Adipocyte (in vitro differentiated cells): ENCODE results near the gene DZIP1.
"Not testable (repeated sequence)": the region's sequence is repeated elsewhere in the genome, so short reads cannot be mapped to it uniquely, and the experiment has no call there.

Source experiments
- DNase-seq: peaks from one replicate; pipeline ENCODE4 v3.0.0-alpha.2; 2015; ENCODE audit warnings: low read depth
- H3K27me3 ChIP-seq: replicated peaks from 2 replicates; pipeline ENCODE4 v1.7.0; 2013; ENCODE audit warnings: mild to moderate bottlenecking, low read length, moderate library complexity; ENCODE audit not compliant: control insufficient read depth, insufficient read depth
- H3K36me3 ChIP-seq: 2 replicates; pipeline ENCODE4 v1.7.0; 2013; ENCODE audit warnings: low read length, mild to moderate bottlenecking, moderate library complexity; ENCODE audit not compliant: control insufficient read depth, insufficient read depth, severe bottlenecking
- H3K4me1 ChIP-seq: 2 replicates; pipeline ENCODE4 v1.7.0; 2013; ENCODE audit warnings: mild to moderate bottlenecking, low read length, moderate library complexity; ENCODE audit not compliant: control insufficient read depth, insufficient read depth
- H3K4me3 ChIP-seq: 2 replicates; pipeline ENCODE4 v1.7.0; 2013; ENCODE audit warnings: mild to moderate bottlenecking, low read length, moderate library complexity
- H3K9ac ChIP-seq: 2 replicates; pipeline ENCODE4 v1.7.0; 2013; ENCODE audit warnings: mild to moderate bottlenecking, low read length, moderate library complexity
- H3K9me3 ChIP-seq: 2 replicates; pipeline ENCODE4 v1.7.0; 2013; ENCODE audit warnings: mild to moderate bottlenecking, low read length, moderate library complexity; ENCODE audit not compliant: control insufficient read depth

The DZIP1 gene

GRCh38 chr13:95644601-95645052 lies at the start of gene DZIP1:
Gene DZIP1 (minus strand): TSS chr13:95644706. CDS start chr13:95642029, 2,677 bp downstream.
- Histone ChIP-seq H3K9ac (peak within 1 kb of the TSS; percentile 83), H3K36me3 (no peaks in the 10 kb centered on the region)
- peak; percentile 96 for DNase-seq

GRCh38 chr13:95690986-95691385 lies 46.5 kb upstream of the DZIP1 start:
- H3K9ac ChIP-seq, DNase-seq, H3K27me3 ChIP-seq, H3K4me3 ChIP-seq, H3K4me1 ChIP-seq, H3K9me3 ChIP-seq, H3K36me3 ChIP-seq: not testable (repeated sequence)

More at GRCh38 chr13:95644601-95645052, at the start of gene DZIP1:
- Histone ChIP-seq H3K27me3 (no peaks in the 10 kb centered on the region), H3K4me3 (peak within 1 kb of the TSS; percentile 82), H3K9me3 (no peaks in the 10 kb centered on the region), H3K4me1 (peaks cover 18% of the 10 kb centered on the region)

- no peak overlapping the region for H3K9ac ChIP-seq
Observed at GRCh38 chr13:95689582-95689926, 45.0 kb upstream of the DZIP1 start.

GRCh38 chr13:95684960-95685359 lies 40.5 kb upstream of the DZIP1 start:
- H3K9ac ChIP-seq, DNase-seq, H3K4me3 ChIP-seq, H3K27me3 ChIP-seq, H3K36me3 ChIP-seq, H3K9me3 ChIP-seq, H3K4me1 ChIP-seq: not testable (repeated sequence)

More at GRCh38 chr13:95689582-95689926, 45.0 kb upstream of the DZIP1 start:
- DNase-seq: no peak
- Histone ChIP-seq H3K4me3 (no peak overlapping the region), H3K36me3 (no peaks in the 10 kb centered on the region), H3K9me3 (no peaks in the 10 kb centered on the region), H3K27me3 (no peaks in the 10 kb centered on the region), H3K4me1 (no peaks in the 10 kb centered on the region)

GRCh38 chr13:95684418-95684817 lies 39.9 kb upstream of the DZIP1 start:
- no peak overlapping the region for H3K4me3 ChIP-seq
- H3K4me1 ChIP-seq: peaks cover 6% of the 10 kb centered on the region
- no peaks in the 10 kb centered on the region for H3K36me3 ChIP-seq
- H3K9me3 ChIP-seq: no peaks in the 10 kb centered on the region
- no peaks in the 10 kb centered on the region for H3K27me3 ChIP-seq
- H3K9ac ChIP-seq: no peak overlapping the region
- DNase-seq: no peak

GRCh38 chr13:95679722-95680121 lies 35.2 kb upstream of the DZIP1 start:
- Histone ChIP-seq H3K9ac (peak overlapping the region; percentile 17), H3K4me1 (peaks cover 24% of the 10 kb centered on the region), H3K4me3 (peak overlapping the region; percentile 13), H3K36me3 (no peaks in the 10 kb centered on the region), H3K27me3 (no peaks in the 10 kb centered on the region), H3K9me3 (no peaks in the 10 kb centered on the region)
- peak; percentile 21 for DNase-seq

- Histone ChIP-seq H3K9me3 (no peaks in the 10 kb centered on the region), H3K27me3 (no peaks in the 10 kb centered on the region), H3K9ac (peak overlapping the region; percentile 89), H3K36me3 (no peaks in the 10 kb centered on the region), H3K4me1 (peaks cover 24% of the 10 kb centered on the region), H3K4me3 (peak overlapping the region; percentile 91)
- peak; percentile 11 for DNase-seq
Observed at GRCh38 chr13:95678967-95679366, 34.5 kb upstream of the DZIP1 start.

GRCh38 chr13:95677564-95678266 lies 33.2 kb upstream of the DZIP1 start:
- H3K9ac ChIP-seq: peak overlapping the region; percentile 89
- peak; percentile 66 for DNase-seq
- H3K27me3 ChIP-seq: no peaks in the 10 kb centered on the region
- no peaks in the 10 kb centered on the region for H3K36me3 ChIP-seq
- H3K9me3 ChIP-seq: no peaks in the 10 kb centered on the region
- H3K4me3 ChIP-seq: peak overlapping the region; percentile 91
- peaks cover 24% of the 10 kb centered on the region for H3K4me1 ChIP-seq

GRCh38 chr13:95676762-95677563 lies 32.5 kb upstream of the DZIP1 start, which contains the start of gene DNAJC3:
Gene DNAJC3 (plus strand): TSS chr13:95677139. CDS start chr13:95677256, 117 bp downstream.
- Histone ChIP-seq H3K4me3 (peak within 1 kb of the TSS; percentile 91), H3K36me3 (no peaks in the 10 kb centered on the region), H3K9me3 (no peaks in the 10 kb centered on the region), H3K27me3 (no peaks in the 10 kb centered on the region), H3K4me1 (peaks cover 24% of the 10 kb centered on the region), H3K9ac (peak within 1 kb of the TSS; percentile 93)
- DNase-seq: peak; percentile 99

- H3K4me3 ChIP-seq: peak overlapping the region; percentile 91
- no peaks in the 10 kb centered on the region for H3K27me3 ChIP-seq
- DNase-seq: peak; percentile 60
- no peaks in the 10 kb centered on the region for H3K9me3 ChIP-seq
- peak overlapping the region; percentile 93 for H3K9ac ChIP-seq
- H3K4me1 ChIP-seq: peaks cover 24% of the 10 kb centered on the region
- no peaks in the 10 kb centered on the region for H3K36me3 ChIP-seq
Observed at GRCh38 chr13:95676105-95676761, 31.7 kb upstream of the DZIP1 start.

- Histone ChIP-seq H3K27me3 (no peaks in the 10 kb centered on the region), H3K9ac (no peak overlapping the region), H3K4me1 (peaks cover 10% of the 10 kb centered on the region), H3K4me3 (no peak overlapping the region), H3K9me3 (peaks cover 37% of the 10 kb centered on the region), H3K36me3 (no peaks in the 10 kb centered on the region)
- DNase-seq: no peak
Observed at GRCh38 chr13:95671597-95671996, 27.1 kb upstream of the DZIP1 start.
